Measurements from ENCODE around the gene CD1C. TPM values are rescaled to one million over a fixed set of nuclear protein-coding genes. Genes with fewer than 3 reads are reported as not detected.

The CD1C gene
- total RNA-seq, 1 experiment from 2014 or later: not detected

GRCh38 chr1:158257888-158258287 lies 31.8 kb upstream of the CD1C start (continued):
- TF ChIP-seq ZNF671 (CRISPR knock-in tag; IDR thresholded peaks at IDR 0.05) (no peak), ZNF263 (CRISPR knock-in tag; IDR thresholded peaks at IDR 0.05; ENCODE audit: low read depth) (no peak), NR2C2 (CRISPR knock-in tag; IDR thresholded peaks at IDR 0.05) (no peak), GTF2I (CRISPR knock-in tag; conservative IDR thresholded peaks at IDR 0.05) (no peak)
- TF ChIP-seq, protein P1, sequence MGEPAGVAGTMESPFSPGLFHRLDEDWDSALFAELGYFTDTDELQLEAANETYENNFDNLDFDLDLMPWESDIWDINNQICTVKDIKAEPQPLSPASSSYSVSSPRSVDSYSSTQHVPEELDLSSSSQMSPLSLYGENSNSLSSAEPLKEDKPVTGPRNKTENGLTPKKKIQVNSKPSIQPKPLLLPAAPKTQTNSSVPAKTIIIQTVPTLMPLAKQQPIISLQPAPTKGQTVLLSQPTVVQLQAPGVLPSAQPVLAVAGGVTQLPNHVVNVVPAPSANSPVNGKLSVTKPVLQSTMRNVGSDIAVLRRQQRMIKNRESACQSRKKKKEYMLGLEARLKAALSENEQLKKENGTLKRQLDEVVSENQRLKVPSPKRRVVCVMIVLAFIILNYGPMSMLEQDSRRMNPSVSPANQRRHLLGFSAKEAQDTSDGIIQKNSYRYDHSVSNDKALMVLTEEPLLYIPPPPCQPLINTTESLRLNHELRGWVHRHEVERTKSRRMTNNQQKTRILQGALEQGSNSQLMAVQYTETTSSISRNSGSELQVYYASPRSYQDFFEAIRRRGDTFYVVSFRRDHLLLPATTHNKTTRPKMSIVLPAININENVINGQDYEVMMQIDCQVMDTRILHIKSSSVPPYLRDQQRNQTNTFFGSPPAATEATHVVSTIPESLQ (CRISPR knock-in tag; IDR thresholded peaks at IDR 0.05): no peak

DNA sequence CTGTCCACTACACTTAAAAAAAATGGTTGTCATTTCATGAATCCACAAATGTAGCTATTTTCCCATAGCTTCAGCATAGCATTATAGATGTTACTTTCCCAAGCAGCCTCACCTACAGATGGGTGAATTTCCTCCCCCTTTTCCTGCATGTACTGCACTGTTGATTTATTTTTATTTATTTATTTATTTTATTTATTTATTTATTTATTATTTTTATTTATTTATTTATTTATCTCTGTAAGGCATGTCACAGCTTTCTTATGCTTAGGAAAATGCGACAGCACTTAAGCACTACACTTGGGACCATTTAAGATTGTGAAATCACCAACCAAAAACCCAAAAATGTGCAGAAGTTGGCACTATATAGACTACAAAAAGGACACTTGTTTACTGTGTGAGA lies 30.6 kb upstream of the CD1C start:
- TF ChIP-seq HMGA2 (CRISPR knock-in tag; IDR thresholded peaks at IDR 0.05): peak; percentile 86
- TF ChIP-seq AR (CRISPR knock-in tag; IDR thresholded peaks at IDR 0.05): no peak
- ATAC-seq: no peak
- Mint-ChIP-seq H3K27ac (no peak overlapping the region), H3K36me3 (no peaks in the 10 kb centered on the region), H3K9me3 (no peaks in the 10 kb centered on the region; the same call in 1 of the 2 replicates), H3K27me3 (ENCODE audit: low read depth) (no peaks in the 10 kb centered on the region; the same call in 1 of the 2 replicates), H3K4me1 (no peaks in the 10 kb centered on the region), H3K4me3 (no peak overlapping the region)
- ChIA-PET CTCF (interaction anchor here (1.4 kb wide), 1 partner anchor 55 kb away, joined by 3 read pairs; no protein-coding TSS in a partner anchor), POLR2A (no interaction called here)
- DNase-seq (ENCODE audit: low spot score): no peak

DNA sequence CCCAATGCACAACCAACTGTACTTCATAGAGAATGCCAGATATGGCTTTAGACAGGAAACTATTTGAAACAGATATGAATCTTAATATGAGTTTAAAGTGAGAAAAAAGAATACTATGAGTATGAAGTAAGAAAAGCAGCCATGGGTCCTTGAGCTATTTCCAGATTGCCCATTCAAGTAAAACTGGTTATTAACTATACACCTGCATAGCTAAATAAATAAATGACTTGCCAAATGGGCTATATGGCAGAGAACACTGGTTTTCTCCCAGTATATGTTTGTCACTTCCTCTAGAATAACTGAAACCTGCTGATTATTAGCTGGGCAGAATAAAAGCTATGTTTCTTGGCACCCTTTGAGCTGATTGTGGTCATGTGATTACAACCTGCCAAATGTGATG lies 17.0 kb upstream of the CD1C start:
- 0 out of 2 replicates have a peak, but pooled peaks cover 4% of the 10 kb centered on the region for H3K4me1 Mint-ChIP-seq
- no peak overlapping the region for H3K4me3 Mint-ChIP-seq
- peaks cover 10% of the 10 kb centered on the region; the same call in 1 of the 2 replicates for H3K9me3 Mint-ChIP-seq
- DNase-seq (ENCODE audit: low spot score) (no peak), ATAC-seq (no peak)
- H3K36me3 Mint-ChIP-seq: peaks cover under 1% of the 10 kb centered on the region; the same call in 1 of the 2 replicates
- ChIA-PET POLR2A (no interaction called here), CTCF (no interaction called here)
- H3K27me3 Mint-ChIP-seq (ENCODE audit: low read depth): no peaks in the 10 kb centered on the region
- TF ChIP-seq E2F1 (CRISPR knock-in tag; IDR thresholded peaks at IDR 0.05) (no peak), NR3C1 (CRISPR knock-in tag; conservative IDR thresholded peaks at IDR 0.05; ENCODE audit: low read depth) (no peak), GABPB1 (CRISPR knock-in tag; IDR thresholded peaks at IDR 0.05) (no peak), GTF2I (CRISPR knock-in tag; conservative IDR thresholded peaks at IDR 0.05) (no peak), PRRX2 (CRISPR knock-in tag; IDR thresholded peaks at IDR 0.05) (no peak), ATF3 (CRISPR knock-in tag; conservative IDR thresholded peaks at IDR 0.05) (no peak), ELF4 (CRISPR knock-in tag; IDR thresholded peaks at IDR 0.05; ENCODE audit: low read depth) (no peak), ZBTB43 (CRISPR knock-in tag; IDR thresholded peaks at IDR 0.05) (no peak), IRF2 (CRISPR knock-in tag; IDR thresholded peaks at IDR 0.05; ENCODE audit: borderline replicate concordance, low read depth) (no peak)
- TF ChIP-seq, protein P2, sequence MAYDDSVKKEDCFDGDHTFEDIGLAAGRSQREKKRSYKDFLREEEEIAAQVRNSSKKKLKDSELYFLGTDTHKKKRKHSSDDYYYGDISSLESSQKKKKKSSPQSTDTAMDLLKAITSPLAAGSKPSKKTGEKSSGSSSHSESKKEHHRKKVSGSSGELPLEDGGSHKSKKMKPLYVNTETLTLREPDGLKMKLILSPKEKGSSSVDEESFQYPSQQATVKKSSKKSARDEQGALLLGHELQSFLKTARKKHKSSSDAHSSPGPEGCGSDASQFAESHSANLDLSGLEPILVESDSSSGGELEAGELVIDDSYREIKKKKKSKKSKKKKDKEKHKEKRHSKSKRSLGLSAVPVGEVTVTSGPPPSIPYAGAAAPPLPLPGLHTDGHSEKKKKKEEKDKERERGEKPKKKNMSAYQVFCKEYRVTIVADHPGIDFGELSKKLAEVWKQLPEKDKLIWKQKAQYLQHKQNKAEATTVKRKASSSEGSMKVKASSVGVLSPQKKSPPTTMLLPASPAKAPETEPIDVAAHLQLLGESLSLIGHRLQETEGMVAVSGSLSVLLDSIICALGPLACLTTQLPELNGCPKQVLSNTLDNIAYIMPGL (CRISPR knock-in tag; IDR thresholded peaks at IDR 0.05): no peak
- no peak overlapping the region for H3K27ac Mint-ChIP-seq
